Progenitor cell of endocrine pancreas (in vitro differentiated cells): Measurements from ENCODE around the gene PTPN14. TPM values are rescaled to one million over a fixed set of nuclear protein-coding genes. Genes with fewer than 3 reads are reported as not detected.
"Not testable (repeated sequence)": the region's sequence is repeated elsewhere in the genome, so short reads cannot be mapped to it uniquely, and the experiment has no call there.

ENCODE experiments used
- DNase-seq: peaks from one replicate; pipeline ENCODE4 v3.0.0; 2021; ENCODE audit warnings: low spot score; ENCODE audit not compliant: unreplicated experiment
- H3K27ac Mint-ChIP-seq: 2 replicates; pipeline ENCODE4 v1.8.0; 2021; ENCODE audit warnings: mild to moderate bottlenecking, moderate library complexity, mixed read lengths
- H3K27me3 Mint-ChIP-seq: 2 replicates; pipeline ENCODE4 v1.8.0; 2021; ENCODE audit warnings: mixed read lengths
- H3K36me3 Mint-ChIP-seq: 2 replicates; pipeline ENCODE4 v1.8.0; 2022; ENCODE audit warnings: mixed read lengths; ENCODE audit not compliant: insufficient read depth
- H3K4me1 Mint-ChIP-seq: 2 replicates; pipeline ENCODE4 v1.8.0; 2021; ENCODE audit warnings: low read depth, mixed read lengths
- H3K4me3 Mint-ChIP-seq: 2 replicates; pipeline ENCODE4 v1.8.0; 2021; ENCODE audit warnings: low read depth, mild to moderate bottlenecking, moderate library complexity, mixed read lengths
- H3K9me3 Mint-ChIP-seq: 2 replicates; pipeline ENCODE4 v1.8.0; 2021; ENCODE audit warnings: low read depth, mixed read lengths
- total RNA-seq: library from RNA; stranded (reverse); gene quantifications from 2 replicates; pipeline ENCODE4 v1.2.1, GENCODE V29; 2021
- TF ChIP-seq, protein P1 (sequence below): fragments of 200-600 bp; sonication (generic); IDR thresholded peaks from one replicate; pipeline ENCODE4 v1.5.0; 2021; ENCODE audit warnings: antibody characterized with exemption, mild to moderate bottlenecking; ENCODE audit not compliant: unreplicated experiment

PTPN14 gene
- total RNA-seq, 1 donor from 2014 or later: 37.0 TPM

DNA sequence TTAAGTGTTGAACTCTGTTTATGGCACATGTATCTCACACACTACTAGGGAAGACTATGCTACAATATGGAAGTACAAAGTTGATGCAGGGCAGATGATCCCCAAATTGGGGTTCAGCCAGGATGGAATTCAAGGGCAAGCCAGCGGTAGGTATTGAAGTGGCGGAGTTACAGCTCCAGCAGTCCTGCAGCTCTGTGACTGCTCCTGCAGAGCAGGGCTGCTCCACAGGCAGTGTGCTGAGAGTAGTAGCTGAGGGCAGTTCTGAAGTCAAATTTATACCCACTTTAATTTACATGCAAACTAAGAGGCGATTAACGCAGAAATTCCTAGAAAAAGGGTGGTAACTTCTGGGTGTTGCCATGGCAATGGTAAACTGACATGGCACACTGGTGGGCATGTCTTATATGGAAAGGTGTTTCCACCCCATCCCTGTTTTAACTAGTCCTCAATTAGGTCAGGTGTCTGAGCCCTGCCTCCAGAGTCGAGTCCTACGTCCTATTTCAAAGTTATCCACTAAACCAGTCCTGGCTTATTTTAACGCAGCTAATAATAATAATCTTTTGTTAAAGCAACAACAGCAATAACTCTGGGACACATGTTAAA is 31.0 kb upstream of the PTPN14 start:
- no peak for DNase-seq
- Mint-ChIP-seq H3K36me3 (no peaks in the 10 kb centered on the region), H3K9me3 (no peaks in the 10 kb centered on the region), H3K4me1 (peaks cover 4% of the 10 kb centered on the region), H3K27me3 (no peaks in the 10 kb centered on the region), H3K27ac (no peak overlapping the region), H3K4me3 (no peak overlapping the region)
- TF ChIP-seq, protein P1, sequence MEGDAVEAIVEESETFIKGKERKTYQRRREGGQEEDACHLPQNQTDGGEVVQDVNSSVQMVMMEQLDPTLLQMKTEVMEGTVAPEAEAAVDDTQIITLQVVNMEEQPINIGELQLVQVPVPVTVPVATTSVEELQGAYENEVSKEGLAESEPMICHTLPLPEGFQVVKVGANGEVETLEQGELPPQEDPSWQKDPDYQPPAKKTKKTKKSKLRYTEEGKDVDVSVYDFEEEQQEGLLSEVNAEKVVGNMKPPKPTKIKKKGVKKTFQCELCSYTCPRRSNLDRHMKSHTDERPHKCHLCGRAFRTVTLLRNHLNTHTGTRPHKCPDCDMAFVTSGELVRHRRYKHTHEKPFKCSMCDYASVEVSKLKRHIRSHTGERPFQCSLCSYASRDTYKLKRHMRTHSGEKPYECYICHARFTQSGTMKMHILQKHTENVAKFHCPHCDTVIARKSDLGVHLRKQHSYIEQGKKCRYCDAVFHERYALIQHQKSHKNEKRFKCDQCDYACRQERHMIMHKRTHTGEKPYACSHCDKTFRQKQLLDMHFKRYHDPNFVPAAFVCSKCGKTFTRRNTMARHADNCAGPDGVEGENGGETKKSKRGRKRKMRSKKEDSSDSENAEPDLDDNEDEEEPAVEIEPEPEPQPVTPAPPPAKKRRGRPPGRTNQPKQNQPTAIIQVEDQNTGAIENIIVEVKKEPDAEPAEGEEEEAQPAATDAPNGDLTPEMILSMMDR: no peak

DNA sequence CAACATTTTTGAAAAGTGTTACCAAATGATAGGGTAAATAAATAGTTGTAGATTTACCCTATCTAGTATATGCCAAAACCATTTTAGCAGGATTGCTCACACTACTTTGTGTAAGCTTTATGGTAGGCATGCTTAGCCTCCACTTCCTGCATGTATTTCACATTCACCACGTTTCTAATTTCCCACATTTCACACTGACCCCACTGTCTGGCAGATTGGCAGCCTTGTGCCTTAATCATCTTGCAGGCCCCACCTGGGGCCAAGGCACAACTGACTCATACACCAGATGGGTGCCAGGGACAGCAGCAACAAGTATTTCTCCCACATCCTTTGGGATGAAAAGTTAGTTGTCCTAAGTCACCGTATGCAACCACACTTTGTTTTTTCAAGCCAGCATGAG is 30.4 kb upstream of the PTPN14 start:
- TF ChIP-seq, protein P1: no peak
- H3K4me1 Mint-ChIP-seq: peaks cover 4% of the 10 kb centered on the region
- H3K36me3 Mint-ChIP-seq: no peaks in the 10 kb centered on the region
- H3K27me3 Mint-ChIP-seq: no peaks in the 10 kb centered on the region
- H3K4me3 Mint-ChIP-seq: no peak overlapping the region
- DNase-seq: no peak
- H3K9me3 Mint-ChIP-seq: no peaks in the 10 kb centered on the region
- H3K27ac Mint-ChIP-seq: no peak overlapping the region

DNA sequence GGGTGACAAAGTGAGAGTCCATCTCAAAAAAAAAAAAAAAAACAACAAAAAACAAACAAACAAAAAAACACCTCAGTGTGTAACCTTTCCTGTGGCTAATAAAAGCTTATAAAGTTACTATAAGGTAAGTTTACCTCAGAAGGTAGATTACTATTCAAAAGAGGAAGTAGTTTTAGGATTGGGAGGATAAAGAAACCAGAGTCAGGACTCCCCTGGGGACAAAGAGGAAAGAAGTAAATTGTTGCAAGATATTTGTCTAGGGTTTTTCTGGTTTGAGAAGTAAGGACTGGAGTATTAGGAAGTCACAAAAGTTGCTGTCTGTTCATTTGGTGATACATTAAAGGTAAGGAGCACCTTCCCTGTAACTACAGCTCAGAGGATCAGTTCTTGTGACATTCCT is 27.8 kb upstream of the PTPN14 start:
- Mint-ChIP-seq H3K27ac (no peak overlapping the region), H3K4me3 (no peak overlapping the region), H3K9me3 (peaks cover 11% of the 10 kb centered on the region), H3K27me3 (no peaks in the 10 kb centered on the region), H3K36me3 (no peaks in the 10 kb centered on the region), H3K4me1 (peaks cover 4% of the 10 kb centered on the region)
- TF ChIP-seq, protein P1: no peak
- no peak for DNase-seq

DNA sequence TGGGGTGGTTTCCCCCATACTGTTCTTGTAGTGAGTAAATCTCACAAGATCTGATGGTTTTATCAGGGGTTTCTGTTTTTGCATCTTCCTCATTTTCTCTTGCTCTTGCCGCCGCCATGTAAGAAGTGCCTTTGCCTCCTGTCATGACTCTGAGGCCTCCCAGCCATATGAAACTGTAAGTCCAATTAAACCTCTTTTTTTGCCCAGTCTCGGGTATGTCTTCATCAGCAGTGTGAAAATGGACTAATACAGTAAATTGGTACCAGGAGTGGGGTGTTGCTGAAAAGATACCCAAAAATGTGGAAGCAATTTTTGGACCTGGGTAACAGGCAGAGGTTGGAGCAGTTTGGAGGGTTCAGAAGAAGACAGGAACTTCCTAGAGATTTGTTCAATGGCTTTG is 24.7 kb upstream of the PTPN14 start:
- DNase-seq, H3K27ac Mint-ChIP-seq: not testable (repeated sequence)

DNA sequence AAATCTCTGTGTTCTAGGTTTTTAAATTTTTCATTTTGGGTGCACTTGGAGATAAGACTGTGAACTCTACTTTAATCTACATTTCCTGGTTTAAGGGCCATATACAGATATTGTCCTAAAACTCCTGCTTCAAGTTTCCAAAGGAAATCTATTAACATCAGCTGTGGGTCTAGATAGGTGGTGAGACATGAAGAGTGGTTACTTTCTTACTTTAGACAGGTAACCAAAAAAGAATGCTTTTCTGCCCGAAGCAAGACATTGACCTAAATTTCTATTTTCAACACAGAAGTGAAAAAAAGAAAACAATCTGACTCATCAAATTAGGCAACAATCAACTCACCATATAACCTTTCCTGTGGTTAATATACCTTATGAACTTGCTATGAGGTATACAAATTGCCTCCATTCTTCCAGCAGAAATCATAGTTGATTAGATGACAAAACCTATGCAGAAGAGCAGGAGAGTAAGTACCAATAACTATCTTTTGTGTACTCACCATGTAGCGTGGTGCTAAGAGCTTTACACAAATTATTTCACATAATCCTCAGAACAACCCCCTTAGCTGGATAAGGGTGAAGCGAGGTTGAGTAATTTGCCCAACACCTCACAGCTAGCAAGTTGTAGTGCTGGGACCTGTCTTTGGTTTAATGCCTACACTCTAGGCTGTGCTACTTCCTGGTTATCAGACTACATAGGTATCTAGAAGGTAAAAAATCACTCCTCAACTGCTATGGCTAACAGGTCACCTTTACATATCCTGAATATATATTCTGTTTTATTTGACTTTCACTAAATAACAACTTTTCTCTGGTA is 23.4 kb upstream of the PTPN14 start:
- no peak for DNase-seq
- Mint-ChIP-seq H3K9me3 (peaks cover 11% of the 10 kb centered on the region), H3K36me3 (no peaks in the 10 kb centered on the region), H3K4me3 (no peak overlapping the region), H3K4me1 (no peaks in the 10 kb centered on the region), H3K27ac (no peak overlapping the region), H3K27me3 (no peaks in the 10 kb centered on the region)
- TF ChIP-seq, protein P1: no peak

More for the DNA sequence above, 24.7 kb upstream of the PTPN14 start:
- not testable (repeated sequence) for H3K4me1 Mint-ChIP-seq, H3K27me3 Mint-ChIP-seq, H3K36me3 Mint-ChIP-seq, H3K4me3 Mint-ChIP-seq
- H3K9me3 Mint-ChIP-seq: peaks cover 11% of the 10 kb centered on the region
